ENCODE results near the gene KLHL29. TPM values are rescaled to one million over a fixed set of nuclear protein-coding genes. Genes with fewer than 3 reads are reported as not detected.

Gene KLHL29
- total RNA-seq, 1 donor from 2014 or later, result 17.5 TPM

GRCh38 chr2:23568626-23569190 lies 183.7 kb downstream of the KLHL29 start:
- Mint-ChIP-seq H3K36me3 (ENCODE audit: low read depth, unreplicated experiment) (peaks cover 13% of the 10 kb centered on the region), H3K27me3 (ENCODE audit: unreplicated experiment) (peaks cover 8% of the 10 kb centered on the region), H3K27ac (ENCODE audit: unreplicated experiment) (no peak overlapping the region), H3K9me3 (ENCODE audit: unreplicated experiment) (no peaks in the 10 kb centered on the region), H3K4me1 (ENCODE audit: unreplicated experiment) (peaks cover 5% of the 10 kb centered on the region), H3K4me3 (ENCODE audit: unreplicated experiment) (no peak overlapping the region)
- no peak for TF ChIP-seq CTCF (IDR thresholded peaks at IDR 0.05; ENCODE audit: unreplicated experiment)
- no peak for DNase-seq (ENCODE audit: low spot score)

GRCh38 chr2:23569761-23570365 lies 184.9 kb downstream of the KLHL29 start:
- Mint-ChIP-seq H3K27me3 (ENCODE audit: unreplicated experiment) (peaks cover 9% of the 10 kb centered on the region), H3K4me1 (ENCODE audit: unreplicated experiment) (peaks cover 5% of the 10 kb centered on the region), H3K4me3 (ENCODE audit: unreplicated experiment) (no peak overlapping the region), H3K27ac (ENCODE audit: unreplicated experiment) (no peak overlapping the region), H3K9me3 (ENCODE audit: unreplicated experiment) (no peaks in the 10 kb centered on the region), H3K36me3 (ENCODE audit: low read depth, unreplicated experiment) (peaks cover 10% of the 10 kb centered on the region)
- TF ChIP-seq CTCF (IDR thresholded peaks at IDR 0.05; ENCODE audit: unreplicated experiment), result no peak
- no peak for DNase-seq (ENCODE audit: low spot score)

- no peak overlapping the region for H3K27ac Mint-ChIP-seq (ENCODE audit: unreplicated experiment)
- no peak for DNase-seq (ENCODE audit: low spot score)
- H3K9me3 Mint-ChIP-seq (ENCODE audit: unreplicated experiment), result no peaks in the 10 kb centered on the region
- H3K4me3 Mint-ChIP-seq (ENCODE audit: unreplicated experiment), result no peak overlapping the region
- peaks cover 5% of the 10 kb centered on the region for H3K4me1 Mint-ChIP-seq (ENCODE audit: unreplicated experiment)
- H3K27me3 Mint-ChIP-seq (ENCODE audit: unreplicated experiment), result peaks cover 6% of the 10 kb centered on the region
- peaks cover 6% of the 10 kb centered on the region for H3K36me3 Mint-ChIP-seq (ENCODE audit: low read depth, unreplicated experiment)
- no peak for TF ChIP-seq CTCF (IDR thresholded peaks at IDR 0.05; ENCODE audit: unreplicated experiment)
Observed at GRCh38 chr2:23571085-23571484, 186.1 kb downstream of the KLHL29 start.

GRCh38 chr2:23571527-23572282 lies 186.7 kb downstream of the KLHL29 start:
- Mint-ChIP-seq H3K9me3 (ENCODE audit: unreplicated experiment) (no peaks in the 10 kb centered on the region), H3K4me1 (ENCODE audit: unreplicated experiment) (peaks cover 5% of the 10 kb centered on the region), H3K36me3 (ENCODE audit: low read depth, unreplicated experiment) (peaks cover 6% of the 10 kb centered on the region), H3K27me3 (ENCODE audit: unreplicated experiment) (peaks cover 6% of the 10 kb centered on the region), H3K27ac (ENCODE audit: unreplicated experiment) (no peak overlapping the region), H3K4me3 (ENCODE audit: unreplicated experiment) (no peak overlapping the region)
- TF ChIP-seq CTCF (IDR thresholded peaks at IDR 0.05; ENCODE audit: unreplicated experiment), result no peak
- no peak for DNase-seq (ENCODE audit: low spot score)

Measured in endothelial cell (in vitro differentiated cells).